HuH-7 (cell line): ENCODE data around the gene HMG20B.

Experiments
- DNase-seq: peaks from one replicate; pipeline ENCODE4 v3.0.0; 2011; ENCODE audit warnings: low spot score

The HMG20B gene

DNA sequence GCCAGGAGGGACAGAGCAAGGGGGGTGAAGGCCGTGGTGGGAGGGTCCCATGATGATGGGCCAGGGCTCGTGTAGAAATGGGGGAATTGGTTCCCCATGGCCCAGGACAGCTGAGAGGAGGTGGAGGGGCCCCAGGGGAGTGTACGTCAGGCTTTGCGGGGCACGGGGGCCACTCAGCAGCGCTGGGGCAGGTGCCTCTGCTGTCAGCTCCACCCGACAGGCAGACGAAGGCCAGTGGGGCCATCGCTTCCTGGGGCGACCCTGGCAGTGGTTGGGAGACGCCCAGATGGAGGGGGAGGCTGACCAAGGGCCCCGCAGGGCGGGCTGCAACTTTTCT is 35.7 kb upstream of the HMG20B start:
- DNase-seq: no peak

DNA sequence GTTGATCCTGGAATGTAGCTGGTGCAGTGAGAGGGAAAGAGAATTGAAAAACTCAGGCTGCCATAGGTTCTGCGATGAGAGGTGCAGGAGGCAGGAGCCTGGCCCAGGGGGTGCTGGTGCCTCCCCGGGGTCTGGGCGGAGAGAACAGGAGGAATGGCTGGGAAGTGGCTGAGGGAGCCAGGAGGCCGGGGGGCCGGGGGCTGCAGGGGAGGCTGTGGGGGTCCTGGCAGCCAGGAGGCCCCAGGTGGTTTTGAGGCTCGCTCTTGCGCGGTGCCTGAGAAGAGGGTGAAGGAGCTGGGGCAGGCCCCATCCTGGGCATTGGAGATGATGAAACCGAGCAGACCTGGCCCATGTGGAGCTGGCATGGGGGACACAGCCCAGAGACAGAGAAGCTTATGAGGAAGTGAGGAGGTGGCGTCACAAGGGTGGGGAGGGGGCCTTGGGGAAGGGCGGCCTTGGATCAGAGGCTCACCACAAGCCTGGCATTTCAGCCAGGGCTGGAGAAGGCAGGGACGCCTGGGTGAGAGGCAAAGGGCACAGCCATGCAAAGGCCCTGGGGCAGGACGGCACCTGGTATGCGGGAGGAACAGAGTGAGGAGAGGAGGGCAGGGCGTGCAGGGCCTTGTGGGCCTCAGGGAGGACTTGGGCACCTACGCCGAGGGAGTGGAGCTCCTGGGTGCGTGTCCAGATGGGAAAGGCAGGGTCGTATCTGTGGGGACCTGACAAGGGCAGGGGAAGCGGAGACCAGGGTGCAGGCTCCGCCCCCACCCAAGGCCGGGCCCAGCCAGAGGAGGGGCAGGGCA is 35.1 kb upstream of the HMG20B start:
- no peak for DNase-seq

DNA sequence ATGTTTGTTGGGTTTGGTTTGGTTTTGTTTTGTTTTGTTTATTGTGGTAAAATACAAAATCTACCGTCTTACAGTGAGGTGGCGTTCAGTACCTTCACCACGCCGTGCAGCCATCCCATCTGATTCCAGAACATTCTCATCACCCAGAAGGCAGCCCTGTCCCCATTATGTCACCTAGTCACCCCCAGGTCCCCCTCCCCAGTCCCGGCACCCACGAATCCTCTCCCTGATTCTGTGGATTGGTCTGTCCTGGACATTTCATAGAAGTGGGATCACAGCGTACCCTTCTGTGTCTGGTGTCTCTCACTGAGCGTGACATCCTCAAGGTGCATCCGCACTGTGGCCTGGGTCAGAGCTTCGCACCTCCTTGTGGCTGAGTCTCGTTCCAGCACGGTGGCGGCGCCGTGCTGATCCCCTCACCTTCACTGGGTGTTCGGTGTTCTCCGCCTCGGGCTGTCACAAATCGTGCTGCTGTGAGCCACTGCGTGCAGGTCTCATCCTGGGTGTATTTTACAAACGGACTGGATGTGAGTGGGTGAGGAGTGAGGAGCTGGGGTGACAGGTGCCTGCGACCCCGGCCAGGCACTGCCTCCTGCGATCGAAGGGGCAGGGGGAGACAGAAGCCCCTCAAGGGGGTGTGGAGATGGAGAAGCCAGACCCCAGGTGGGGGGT is 34.4 kb upstream of the HMG20B start:
- DNase-seq: no peak

DNA sequence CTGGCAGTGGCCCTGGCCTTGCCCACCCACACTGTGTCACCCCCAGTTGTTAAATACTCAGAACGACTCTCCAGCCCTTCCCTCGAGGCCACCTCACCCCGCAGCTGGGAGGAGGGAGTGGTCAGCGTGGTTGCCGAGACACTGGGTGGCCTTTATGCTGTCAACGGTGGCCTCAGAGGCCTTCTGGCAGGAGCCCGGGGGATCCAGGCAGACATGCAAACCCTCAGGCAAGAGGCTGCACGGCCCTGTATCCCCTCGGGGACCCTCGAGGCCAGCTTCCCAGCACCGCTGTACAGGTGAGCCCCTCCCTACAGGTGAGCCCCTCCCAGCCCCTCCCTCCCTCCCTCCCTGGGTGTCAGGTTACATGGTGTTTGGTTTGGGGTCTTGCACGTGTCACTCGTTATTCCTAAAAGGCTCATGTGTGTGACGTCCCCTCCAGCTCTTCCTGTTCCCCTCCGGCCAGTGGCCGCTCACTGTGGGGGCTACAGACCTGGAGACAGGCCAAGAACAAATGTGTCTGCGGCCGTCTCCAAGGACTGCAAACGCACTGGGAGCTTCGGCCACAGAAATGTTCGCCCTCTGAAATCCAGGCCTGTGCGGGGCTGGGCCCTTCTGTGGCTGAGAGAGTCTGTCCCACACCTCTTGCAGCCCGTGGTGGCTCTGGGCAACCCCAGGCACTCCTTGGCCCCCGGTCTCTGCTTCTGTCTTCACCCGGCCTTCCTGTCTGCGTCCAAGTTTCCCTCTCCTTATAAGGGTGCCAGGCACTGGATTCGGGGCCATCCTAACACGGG is 33.6 kb upstream of the HMG20B start, which contains the start of gene TEKTIP1:
Gene TEKTIP1 (plus strand): TSS at position 210 of the 791 bp plus-strand sequence. CDS start 4 bp downstream, at position 214.
- DNase-seq: no peak

DNA sequence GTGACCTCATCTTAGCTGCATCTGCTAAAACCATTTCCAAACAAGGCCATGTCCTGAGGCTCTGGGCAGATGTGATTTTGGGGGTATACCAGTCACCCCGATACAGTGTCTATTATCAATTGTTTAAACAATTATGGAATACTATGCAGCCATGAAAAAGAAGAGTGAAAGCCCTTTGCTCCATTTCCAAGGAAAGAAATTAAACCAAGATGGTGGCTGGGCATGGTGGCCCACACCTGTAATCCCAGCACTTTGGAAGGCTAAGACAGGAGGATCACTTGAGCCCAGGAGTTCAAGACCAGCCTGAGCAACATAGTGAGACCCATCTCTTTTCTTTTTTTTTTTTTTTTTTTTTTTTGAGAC is 33.0 kb upstream of the HMG20B start:
- no peak for DNase-seq

DNA sequence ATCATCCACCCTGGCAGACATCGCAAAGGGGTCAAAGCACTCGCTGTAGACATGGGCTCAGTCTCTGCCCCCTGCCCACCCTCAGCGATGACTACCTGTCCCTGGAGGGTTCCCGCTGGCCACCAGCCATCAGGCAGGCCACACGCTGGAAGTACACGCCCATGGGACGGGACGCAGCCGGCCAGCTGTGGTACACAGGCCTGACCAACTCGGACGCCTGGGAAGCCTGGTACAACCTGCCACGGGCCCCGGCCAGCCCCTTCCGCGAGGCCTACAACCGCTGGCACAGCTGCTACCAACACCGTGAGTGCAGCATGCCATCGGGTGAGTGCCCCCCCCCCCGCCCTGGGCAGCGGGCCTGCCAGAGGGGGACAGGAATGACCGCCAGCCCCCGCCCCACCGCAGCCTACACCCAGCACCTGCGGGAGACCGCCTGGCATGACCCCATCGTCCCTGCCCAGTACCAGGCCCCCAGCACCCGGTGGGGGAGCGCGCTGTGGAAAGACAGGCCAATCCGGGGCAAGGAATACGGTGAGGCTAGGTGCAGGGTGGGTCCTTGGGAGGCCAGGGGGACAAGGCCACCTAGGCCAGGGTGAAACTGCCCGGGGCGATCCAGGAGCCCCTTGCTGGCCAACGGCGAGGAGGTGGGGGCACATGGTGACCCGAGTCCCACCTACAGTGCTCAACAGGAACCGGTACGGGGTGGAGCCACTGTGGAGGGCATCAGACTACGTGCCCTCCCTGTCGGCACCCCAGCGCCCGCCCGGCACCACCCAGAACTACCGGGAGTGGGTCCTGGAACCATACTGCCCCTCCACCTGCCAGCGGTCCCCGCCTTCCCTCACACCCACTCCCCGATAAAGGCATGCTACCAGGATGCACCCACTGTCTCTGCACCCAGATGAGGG is 29.3 kb upstream of the HMG20B start:
- no peak for DNase-seq

DNA sequence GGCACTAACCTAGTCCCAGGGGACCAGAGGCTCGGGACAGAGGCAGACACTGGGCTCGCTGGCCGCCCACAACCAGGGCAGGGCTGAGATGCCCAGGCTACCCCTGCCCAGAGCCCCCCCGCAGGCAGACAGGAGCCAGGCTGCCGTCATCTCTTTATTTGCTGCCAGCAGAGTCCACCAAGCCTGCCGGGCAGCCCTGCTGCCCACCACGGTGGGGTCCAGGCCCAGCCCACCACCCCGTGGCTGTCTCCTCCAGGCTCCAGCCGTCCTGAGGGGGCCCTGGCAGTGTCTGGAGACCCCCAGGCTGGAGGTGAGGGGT is 28.7 kb upstream of the HMG20B start:
- no peak for DNase-seq

DNA sequence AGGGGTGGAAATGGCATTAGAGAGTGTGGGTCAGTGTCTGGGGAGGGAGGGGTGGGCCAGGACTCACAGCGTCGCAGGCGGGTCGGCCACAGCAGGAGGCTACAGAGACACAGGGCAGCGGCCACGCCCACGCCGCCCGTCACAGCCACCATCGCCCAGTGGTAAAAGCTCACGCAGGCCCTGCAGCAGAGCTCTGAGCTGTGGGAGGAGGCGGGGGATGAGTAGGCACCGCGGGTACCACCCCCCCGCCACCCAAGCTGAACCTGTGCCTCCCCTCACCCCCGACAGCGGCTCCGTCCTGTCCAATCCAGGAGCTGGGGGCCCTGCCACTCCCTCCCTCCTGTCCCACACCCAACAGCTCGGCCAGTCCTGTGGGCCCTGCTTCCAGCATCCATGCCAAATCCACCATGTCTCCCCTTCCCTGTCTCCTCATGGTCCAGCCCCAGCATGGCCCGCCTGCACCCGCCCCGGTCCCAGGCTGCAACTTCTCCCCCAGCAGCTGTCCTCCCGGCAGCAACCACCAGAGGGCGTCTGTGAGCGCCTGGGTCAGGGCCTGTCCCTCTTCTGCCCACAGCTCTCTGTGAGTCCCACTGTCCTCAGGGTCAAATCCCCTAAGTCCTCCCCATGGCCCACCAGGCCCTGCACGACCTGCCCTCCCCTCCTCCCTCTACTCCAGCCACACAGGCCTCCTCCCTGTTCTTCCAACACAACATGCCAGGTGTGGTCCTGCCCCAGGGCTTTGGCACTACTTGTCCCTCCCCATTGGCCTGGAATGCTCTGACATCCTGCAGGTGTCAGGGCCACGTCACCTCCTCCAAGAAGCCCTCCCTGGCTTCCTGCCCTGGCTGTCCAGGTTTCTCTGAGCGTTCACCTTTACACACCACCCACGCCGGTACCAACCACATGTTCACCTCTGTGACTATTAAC is 27.7 kb upstream of the HMG20B start:
- peak; percentile 83 for DNase-seq

DNA sequence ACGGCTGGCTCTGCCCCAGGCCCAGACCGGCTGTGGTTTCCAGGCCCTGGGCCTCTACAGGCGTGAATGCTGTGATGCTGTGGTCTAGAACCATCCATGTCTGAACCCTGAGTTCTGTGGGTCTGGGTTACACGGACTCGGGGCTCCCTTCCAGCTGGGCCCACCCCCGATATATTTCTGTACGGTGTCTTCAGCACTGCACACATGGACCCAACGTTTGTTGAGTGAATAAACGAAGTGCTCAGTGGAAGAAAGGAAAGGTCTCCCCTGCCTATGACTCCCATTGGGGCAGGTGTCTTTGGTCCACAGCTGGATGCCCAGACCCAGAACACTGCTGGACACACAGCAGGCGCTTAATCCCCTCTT is 27.1 kb upstream of the HMG20B start:
- DNase-seq: no peak

DNA sequence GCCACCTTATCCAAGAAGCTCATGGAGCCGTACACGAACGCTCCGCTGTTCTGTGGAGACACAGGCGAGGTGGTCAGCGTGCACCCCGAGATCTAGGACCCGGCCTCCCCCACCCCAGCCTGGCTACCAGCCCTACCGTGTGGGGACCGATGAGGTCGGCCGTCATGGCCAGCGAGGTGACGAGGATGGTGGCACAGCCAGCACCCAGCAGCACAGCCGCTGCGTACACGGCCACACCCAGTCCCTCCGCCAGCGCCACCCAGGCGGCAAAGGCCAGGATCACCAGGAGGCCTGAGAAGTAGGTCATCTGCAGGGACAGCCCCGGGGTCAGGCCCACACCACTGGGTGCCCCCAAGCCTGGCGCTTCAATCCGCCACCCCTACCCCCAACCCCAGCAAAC is 26.6 kb upstream of the HMG20B start:
- DNase-seq: no peak

DNA sequence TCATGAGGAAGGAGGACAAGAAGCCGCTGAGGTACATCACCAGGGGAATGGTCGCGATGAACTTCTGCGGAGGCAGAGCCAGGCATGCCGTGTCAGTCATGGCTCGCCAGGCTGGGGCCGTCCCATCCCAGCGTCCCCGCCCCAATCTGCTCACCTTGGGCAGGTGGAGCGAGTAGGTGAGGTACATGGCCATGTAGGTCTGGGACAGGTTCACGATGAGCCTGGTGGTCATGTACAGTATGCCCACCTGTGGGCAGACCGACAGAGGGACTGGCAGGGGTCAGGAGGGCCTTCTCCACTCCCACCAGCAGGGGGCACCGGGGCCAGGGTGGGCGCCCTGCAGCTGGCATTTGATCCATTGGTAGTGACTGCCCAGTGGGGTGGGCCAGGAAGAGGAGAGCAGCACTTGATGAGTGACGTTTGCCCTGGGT is 25.4 kb upstream of the HMG20B start:
- DNase-seq: no peak

DNA sequence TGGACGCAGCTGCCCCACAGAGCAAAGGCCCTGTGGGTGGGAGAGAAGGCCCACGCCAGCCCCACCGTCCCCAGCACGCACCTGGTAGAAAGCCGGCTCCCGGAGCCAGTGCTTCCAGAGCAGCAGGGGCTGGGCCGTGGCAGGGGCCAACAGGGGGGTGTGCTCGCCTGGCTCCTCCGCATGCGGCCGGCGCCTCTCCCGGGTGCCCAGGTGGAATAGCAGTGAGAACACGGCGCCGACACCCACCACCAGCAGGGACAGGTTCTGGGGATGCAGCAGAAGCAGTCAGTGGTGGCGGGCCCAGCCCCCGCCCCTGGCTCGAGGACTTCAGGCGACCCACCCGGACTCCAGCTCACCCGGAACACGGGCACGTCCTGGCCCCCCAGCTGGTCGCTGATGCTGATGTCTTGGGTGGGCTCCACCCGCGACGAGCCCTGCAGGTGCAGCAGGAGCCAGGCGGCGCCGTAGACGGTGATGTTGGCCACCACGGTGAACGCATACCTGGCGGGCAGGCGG is 24.9 kb upstream of the HMG20B start:
- DNase-seq: no peak

DNA sequence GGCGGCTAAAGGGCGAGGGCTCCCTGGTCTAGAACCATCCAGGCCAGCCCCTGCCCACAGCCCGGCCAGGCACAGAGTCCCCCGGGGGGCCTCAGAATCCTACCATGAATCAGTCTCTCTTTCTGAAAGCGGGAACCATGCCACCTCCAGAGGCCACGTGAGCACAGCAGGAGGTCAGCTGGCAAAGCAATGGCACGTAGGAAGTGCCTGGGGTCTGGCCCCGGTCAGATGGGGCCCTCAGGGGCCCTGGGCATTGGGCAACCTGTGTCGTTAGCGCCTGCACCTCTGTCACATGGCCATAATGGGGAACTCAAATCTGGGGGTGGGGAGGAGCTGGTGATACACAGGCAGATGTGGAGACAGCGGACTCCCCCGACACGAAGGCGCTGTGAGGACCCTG is 24.1 kb upstream of the HMG20B start:
- DNase-seq: no peak

DNA sequence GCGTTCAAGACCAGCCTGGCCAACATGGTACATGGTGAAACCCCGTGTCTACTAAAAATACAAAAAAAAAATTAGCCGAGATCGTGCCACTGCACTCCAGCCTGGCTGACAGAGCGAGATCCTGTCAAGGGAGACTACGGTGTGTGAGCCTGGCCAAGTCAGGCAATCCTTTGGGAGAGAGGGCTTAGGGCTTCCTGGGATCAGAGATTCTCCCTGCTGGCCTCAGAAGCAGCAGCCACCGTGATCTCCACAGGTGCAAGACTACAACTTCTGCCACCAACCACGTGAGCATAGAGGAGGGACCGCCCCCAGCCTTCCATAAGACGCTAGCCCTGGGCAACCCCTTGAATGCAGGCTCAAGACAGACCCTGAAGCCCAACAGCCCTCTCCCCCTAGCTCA is 22.9 kb upstream of the HMG20B start:
- no peak for DNase-seq

DNA sequence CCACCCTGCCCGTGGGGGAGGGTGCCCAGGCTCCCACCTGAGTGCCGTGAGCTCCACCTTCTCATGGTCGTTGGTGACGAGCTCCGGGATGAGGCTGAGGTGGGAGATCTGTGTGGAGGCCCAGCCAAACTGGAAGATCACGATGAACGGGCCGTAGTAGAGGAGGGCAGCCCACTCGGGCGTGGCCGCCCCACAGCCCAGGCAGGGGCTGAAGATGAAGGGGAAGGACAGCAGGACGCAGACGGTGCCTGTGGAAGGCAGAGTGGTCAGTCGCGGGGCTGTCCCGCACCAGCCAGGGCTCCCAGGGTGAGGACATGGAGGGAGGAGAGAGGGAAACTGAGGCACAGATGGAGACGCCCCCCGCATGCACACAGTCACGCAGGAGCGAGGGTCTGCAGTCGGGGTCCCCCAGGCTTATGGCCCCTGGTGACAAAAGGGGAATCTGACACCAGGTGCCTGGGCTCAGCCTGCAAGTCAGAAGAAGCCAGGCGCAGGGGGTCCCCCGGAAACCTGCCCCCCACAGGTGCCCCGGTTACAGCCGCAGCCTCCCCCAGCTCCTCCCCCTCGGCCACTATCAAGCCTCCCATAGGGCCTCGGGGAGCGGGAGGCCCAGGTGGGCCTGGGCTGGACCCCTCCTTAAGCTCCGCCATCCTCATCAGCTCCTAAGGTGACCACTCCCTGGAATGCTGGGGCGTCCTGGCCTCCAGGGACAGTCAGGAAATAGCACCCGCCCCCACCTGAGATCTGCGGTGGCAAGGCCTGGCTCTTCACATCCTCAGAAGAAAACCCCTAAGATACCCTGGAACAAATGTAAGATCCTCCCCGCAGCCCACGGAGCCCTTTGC is 21.6 kb upstream of the HMG20B start:
- DNase-seq: no peak

DNA sequence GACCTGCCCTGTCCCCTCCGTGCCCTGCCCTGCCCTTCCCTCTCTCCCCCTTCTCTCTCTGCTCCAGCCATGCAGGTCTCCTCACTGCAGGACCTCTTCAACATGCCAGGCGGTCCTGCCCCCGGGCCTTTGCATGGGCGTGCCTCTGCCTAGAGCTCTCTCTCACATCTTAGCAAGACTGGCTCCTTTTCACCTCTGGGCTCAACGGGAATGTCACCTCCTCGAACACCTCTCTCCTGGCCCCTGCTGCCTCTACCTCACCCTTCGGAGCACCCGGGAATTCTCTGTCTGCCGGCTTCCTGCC is 21.0 kb upstream of the HMG20B start:
- no peak for DNase-seq

DNA sequence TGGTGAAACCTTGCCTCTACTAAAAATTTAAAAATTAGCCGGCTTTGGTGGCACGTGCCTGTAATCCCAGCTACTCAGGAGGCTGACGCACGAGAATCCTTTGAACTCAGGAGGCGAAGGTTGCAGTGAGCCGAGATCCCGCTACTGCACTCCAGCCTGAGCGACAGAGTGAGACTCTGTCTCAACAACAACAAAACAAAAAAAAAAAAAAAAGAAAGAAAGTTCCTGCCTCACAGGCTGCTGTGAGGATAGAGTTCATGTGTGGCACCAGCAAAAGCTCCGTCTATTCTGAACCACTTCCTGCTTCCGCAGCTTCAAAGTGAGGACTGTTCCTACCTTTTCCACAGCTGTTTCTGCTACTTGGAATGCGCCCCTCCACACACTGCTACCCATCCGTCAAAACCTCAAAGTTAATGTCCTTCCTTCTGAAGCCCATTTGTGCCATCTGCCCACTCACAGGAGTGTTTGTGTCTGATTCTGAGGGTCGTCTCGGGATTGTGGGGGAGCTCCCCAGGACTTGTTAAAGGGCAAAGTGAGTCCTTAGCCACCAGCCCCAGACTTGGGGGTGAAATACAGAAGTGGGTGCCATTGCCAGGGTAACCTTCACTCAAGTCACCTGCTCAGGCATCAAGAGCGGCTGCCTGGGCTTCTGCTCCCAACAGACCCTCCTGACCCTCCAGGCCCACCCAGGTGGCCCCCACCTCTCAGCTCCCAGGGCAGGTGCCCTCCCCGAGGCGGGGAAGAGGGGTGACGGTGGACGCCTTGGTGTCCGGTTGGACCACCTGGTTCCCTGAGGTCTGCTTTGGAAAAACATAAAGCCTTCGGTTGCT is 18.3 kb upstream of the HMG20B start:
- DNase-seq: no peak

DNA sequence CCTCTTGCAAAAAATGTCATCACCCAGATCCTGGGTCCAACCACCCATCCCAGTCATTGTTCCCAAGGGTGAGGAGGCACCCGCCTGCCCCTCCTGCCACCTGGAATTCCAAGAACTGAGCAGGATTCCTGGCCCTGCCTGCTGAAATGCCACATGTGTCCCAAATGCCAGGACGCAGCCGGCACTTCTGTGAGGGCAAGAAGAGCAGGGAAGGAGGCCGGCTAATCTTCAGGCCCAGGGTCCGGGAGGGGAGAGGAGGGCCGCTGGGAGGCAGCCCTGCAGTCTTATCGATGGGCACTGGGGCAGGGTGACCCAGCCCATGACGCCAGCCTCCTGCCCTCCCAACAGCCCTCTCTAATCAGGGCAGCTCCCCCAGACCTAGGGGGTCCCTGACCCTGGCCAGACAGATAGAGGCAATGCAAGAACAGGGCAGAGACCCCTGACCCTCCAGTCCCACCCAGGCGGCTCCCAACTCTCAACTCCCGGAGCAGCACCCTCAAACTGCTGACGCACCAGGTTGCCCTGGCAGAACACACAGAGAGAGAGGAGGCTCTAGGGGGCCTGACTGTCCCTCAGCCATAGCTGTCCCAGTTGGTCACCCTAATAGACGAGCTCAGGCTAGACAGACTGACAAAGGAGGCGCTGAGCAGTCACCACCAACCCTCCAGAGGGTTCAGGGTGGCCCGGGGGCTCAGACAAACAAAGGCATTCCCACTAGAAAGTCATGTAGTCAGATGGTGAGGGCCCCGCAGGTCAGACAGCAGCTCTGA is 16.9 kb upstream of the HMG20B start:
- DNase-seq: no peak
